ENCODE measurements around the gene KIAA1586.
"Not testable (repeated sequence)": the region's sequence is repeated elsewhere in the genome, so short reads cannot be mapped to it uniquely, and the experiment has no call there.

The KIAA1586 gene

DNA sequence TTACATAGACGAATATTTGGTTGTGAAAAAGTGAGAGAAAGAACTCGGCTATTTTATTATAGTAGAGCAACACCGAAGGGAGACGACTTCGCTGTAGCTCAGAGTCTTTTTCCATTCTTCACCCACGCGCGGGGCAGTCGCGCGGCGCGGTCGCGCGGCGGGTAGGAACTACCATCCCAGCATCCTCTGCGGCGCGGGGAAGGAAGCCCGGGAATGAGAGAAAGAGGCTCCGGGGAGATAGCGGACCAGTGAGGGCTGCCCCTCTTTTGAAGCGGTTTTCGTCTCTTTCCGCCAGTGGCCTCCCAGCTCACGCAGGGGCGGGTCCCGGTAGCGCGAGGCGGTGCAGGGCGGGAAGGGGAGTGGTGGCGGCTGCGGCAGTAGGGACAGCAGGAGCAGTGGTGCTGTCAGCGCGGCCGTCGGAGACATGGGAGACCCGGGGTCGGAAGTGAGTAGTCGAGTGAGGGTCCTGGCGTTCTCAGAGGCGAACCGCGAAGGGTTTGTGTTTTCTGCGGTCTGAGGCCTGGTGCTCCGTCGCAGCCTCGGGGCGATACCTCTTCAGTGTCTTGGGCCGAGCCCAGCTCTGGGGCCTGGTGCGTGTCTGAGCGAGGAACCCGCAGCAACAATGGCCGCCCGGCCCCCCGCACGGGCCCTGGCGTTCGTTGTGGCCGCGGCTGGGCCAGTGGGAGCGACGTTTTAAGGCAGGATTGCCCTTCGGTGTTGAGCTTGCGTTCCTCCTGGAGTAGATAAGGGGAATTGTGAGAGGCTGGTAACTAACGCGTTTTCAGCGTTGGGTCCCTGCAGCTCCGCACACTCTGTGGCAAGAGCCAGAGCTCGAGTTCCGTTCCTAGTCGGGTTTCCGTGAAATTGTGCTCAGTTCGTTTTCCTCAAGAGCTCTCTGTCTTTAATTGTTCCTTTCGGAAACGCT lies at the start of gene KIAA1586:
KIAA1586 (plus strand) TSS at position 362 of the 925 bp plus-strand sequence; CDS start at position 425, 63 bp downstream.
- H3K4me3 ChIP-seq (ENCODE audit: low read depth, low read length): peak within 1 kb of the TSS; percentile 69

- no peak for TF ChIP-seq CTCF (IDR thresholded peaks at IDR 0.05; ENCODE audit: low read depth, low read length)
- no peak overlapping the region for H3K4me3 ChIP-seq (ENCODE audit: low read depth, low read length)
Observed at GRCh38 chr6:56999049-56999448, 47.4 kb upstream of the KIAA1586 start.

DNA sequence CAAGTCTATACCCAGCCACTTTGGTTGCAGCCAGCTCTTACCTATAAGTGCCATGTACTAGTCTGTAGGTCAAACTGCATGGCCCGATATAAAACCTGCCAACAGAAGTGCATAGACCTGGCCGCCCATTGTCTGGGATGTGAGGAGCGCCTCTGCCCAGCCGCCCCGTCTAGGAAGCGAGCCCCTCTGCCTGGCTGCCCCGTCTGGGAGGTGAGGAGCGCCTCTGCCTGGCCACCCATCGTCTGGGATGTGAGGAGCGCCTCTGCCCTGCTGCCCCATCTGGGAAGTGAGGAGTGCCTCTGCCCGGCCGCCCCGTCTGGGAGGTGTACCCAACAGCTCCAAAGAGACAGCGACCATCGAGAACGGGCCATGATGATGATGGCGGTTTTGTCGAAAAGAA lies 46.7 kb upstream of the KIAA1586 start:
- not testable (repeated sequence) for H3K4me3 ChIP-seq (ENCODE audit: low read depth, low read length)

DNA sequence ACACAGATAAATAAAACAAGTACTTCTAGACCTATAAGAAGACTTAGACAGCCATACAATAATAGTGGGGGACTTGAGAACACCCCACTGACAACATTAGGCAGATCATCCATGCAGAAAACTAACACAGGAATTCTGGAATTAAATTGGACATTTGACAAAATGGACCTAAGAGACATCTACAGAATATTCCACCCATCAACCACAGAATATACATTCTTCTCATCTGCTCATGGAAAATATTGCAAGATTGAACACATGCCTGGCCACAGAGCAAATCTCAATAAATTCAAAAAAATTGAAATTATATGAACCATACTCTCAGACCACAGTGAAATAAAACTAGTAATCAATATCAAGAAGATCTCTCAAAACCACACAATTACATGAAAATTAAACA lies 44.3 kb upstream of the KIAA1586 start:
- TF ChIP-seq CTCF (IDR thresholded peaks at IDR 0.05; ENCODE audit: low read depth, low read length): no peak
- H3K4me3 ChIP-seq (ENCODE audit: low read depth, low read length): no peak overlapping the region

- no peak overlapping the region for H3K4me3 ChIP-seq (ENCODE audit: low read depth, low read length)
- no peak for TF ChIP-seq CTCF (IDR thresholded peaks at IDR 0.05; ENCODE audit: low read depth, low read length)
Observed at GRCh38 chr6:57004292-57004691, 42.2 kb upstream of the KIAA1586 start.

DNA sequence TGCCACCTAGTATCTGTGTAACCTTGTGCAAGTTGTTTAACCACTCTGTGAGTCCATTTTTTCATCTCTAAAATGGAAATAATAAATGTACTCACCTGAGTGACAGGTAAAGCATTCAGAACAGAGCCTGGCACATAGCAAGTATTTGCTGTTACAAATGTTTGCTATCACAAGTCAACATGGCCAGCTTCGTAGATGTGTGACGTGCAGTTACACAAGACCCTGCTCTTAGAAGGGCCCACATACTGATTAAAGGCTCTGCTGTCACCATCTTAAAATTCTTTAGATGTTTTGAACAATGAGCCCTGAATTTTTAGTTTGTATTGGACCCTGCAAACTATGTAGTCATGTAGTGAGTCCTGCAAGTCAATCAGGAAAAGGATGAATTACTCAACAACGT lies 40.4 kb upstream of the KIAA1586 start:
- no peak for TF ChIP-seq CTCF (IDR thresholded peaks at IDR 0.05; ENCODE audit: low read depth, low read length)
- no peak overlapping the region for H3K4me3 ChIP-seq (ENCODE audit: low read depth, low read length)

GRCh38 chr6:57008069-57008468 lies 38.4 kb upstream of the KIAA1586 start:
- not testable (repeated sequence) for H3K4me3 ChIP-seq (ENCODE audit: low read depth, low read length)

DNA sequence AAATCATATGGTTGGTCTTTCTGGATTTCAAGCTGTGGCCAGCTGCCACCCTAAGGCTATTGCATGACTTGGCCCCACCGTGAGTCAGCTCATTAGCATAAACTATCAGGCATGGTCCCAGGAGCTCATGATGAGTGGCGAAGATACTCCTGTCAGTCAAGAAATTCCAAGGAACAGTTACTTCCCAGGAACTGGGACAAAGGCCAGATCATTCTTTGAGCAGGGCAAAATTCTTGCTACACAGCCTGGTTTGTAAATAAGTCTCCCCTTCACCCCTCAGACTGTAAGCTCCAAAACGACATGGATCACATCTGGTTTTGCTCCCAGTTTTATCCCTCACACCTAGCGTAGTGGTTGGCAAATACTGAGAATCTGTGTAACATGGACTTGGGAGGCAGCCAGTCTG lies 33.0 kb upstream of the KIAA1586 start:
- no peak overlapping the region for H3K4me3 ChIP-seq (ENCODE audit: low read depth, low read length)
- TF ChIP-seq CTCF (IDR thresholded peaks at IDR 0.05; ENCODE audit: low read depth, low read length): no peak

DNA sequence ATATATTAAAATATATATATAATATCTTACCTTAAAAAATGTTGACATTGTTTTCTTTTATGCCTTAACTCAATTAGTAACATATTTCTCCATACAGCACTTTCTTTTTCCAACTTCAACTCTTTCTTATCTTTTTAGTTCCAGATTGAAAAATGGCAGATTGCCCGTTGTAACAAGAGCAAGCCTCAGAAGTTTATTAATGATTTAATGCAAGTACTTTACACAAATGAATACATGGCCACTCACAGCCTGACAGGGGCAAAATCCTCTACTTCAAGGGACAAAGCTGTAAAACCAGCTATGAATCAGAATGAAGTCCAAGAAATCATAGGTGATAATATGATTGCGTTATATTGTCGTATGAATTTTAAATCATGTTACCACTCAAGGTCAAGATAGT lies 29.4 kb upstream of the KIAA1586 start:
- H3K4me3 ChIP-seq (ENCODE audit: low read depth, low read length): no peak overlapping the region
- TF ChIP-seq CTCF (IDR thresholded peaks at IDR 0.05; ENCODE audit: low read depth, low read length): no peak

Measured in WI38 (cell line).